Measurements from ENCODE around the gene RARRES1. TPM values are rescaled to one million over a fixed set of nuclear protein-coding genes. Genes with fewer than 3 reads are reported as not detected.
A peak's percentile ranks its signal among the peaks of the same experiment; 100 is the strongest.

The RARRES1 gene
- total and polyA plus RNA-seq, 8 donors: 0.43 to 237 (median 5.6) TPM

DNA sequence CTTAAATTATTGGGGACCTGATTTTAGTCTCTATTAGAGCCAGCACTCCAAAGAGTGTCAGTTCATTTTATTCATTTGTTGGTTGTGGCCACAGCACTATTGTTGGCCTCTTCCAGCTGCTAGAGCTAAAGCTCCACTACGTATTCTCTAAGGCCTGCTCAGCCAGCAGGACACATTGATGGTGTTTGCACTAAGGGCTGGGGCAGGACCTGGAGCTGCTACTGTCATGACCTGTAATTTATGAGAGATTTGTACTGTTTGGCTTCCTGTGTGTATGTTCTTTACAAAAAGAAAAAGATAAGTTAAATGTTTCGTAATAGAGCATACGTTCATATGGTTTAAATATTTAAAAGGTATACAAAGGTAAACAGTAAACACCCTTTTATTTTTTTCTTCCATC is 79.8 kb downstream of the RARRES1 start:
- Histone ChIP-seq H3K4me3 (no peak overlapping the region), H3K36me3 (peaks cover 35 to 93% (median 86%) of the 10 kb centered on the region in 4 donors), H3K4me1 (peaks cover 0 to 3% (median 0%) of the 10 kb centered on the region in 4 donors), H3K27me3 (no peaks in the 10 kb centered on the region), H3K9me3 (no peaks in the 10 kb centered on the region), H3K27ac (no peak overlapping the region)
- DNase-seq: peak in 1 of 2 donors; percentile 21
- TF ChIP-seq EP300 (IDR thresholded peaks at IDR 0.05) (no peak), POLR2AphosphoS5 (IDR thresholded peaks at IDR 0.05) (no peak), POLR2A (IDR thresholded peaks at IDR 0.05) (no peak)
- TF ChIP-seq, protein P1, sequence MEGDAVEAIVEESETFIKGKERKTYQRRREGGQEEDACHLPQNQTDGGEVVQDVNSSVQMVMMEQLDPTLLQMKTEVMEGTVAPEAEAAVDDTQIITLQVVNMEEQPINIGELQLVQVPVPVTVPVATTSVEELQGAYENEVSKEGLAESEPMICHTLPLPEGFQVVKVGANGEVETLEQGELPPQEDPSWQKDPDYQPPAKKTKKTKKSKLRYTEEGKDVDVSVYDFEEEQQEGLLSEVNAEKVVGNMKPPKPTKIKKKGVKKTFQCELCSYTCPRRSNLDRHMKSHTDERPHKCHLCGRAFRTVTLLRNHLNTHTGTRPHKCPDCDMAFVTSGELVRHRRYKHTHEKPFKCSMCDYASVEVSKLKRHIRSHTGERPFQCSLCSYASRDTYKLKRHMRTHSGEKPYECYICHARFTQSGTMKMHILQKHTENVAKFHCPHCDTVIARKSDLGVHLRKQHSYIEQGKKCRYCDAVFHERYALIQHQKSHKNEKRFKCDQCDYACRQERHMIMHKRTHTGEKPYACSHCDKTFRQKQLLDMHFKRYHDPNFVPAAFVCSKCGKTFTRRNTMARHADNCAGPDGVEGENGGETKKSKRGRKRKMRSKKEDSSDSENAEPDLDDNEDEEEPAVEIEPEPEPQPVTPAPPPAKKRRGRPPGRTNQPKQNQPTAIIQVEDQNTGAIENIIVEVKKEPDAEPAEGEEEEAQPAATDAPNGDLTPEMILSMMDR (IDR thresholded peaks at IDR 0.05): no peak
- WGBS, 5 donors: 57 to 69% (median 64%) methylated on average over 3 of the region's 3 CpGs
- intact Hi-C loops (cut with DNase I; ENCODE audit: low total_unique reads): no loop called here

DNA sequence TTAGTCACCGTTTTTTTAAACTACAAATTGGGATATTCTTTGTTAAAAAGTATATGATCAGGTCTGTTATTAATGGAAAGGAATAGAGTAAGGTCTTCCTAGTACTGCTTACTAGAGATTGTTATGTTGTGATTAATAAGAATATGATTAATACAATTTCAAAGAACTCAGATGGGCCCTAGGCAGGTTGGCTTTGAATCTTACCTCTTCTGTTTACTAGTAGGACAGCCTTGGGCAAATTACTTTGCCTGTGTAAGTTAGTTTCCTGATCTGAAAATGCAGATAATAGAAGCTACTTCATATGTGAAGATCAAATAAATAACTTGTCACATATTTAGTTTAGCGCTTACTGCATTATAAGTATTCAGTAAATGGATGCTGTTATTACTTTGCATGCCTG is 81.1 kb downstream of the RARRES1 start:
- no peaks in the 10 kb centered on the region for H3K27me3 ChIP-seq
- peaks cover 0 to 16% (median 5%) of the 10 kb centered on the region in 4 donors for H3K4me1 ChIP-seq
- 93 to 98% (median 96%) methylated on average over 2 of the region's 2 CpGs for WGBS, 5 donors
- intact Hi-C loops (cut with DNase I; ENCODE audit: low total_unique reads): no loop called here
- TF ChIP-seq POLR2AphosphoS5 (IDR thresholded peaks at IDR 0.05): no peak
- TF ChIP-seq POLR2A (IDR thresholded peaks at IDR 0.05): no peak
- TF ChIP-seq EP300 (IDR thresholded peaks at IDR 0.05): no peak
- TF ChIP-seq, protein P1 (IDR thresholded peaks at IDR 0.05): no peak
- H3K4me3 ChIP-seq: no peak overlapping the region
- H3K9me3 ChIP-seq: no peaks in the 10 kb centered on the region
- no peak overlapping the region for H3K27ac ChIP-seq
- no peak for DNase-seq
- peaks cover 35 to 95% (median 86%) of the 10 kb centered on the region in 4 donors for H3K36me3 ChIP-seq

DNA sequence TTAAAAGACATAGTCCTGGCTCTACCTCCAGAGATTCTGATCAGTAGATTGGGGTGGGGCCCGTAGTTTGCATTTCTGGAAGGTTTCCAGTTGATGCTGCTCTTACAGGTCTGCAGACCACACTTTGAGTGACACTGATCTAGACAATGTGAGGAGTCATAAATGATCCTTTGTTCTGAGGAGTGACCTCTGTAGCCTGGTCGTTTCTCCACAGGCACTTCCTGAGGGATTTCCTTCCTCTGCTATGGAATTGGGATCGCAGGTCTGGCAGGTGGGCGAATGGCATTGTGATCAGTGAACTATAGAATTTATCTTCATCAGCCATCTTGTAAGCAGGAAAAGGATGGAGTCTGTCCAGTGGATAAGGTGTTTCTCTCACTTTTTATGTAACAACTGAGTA is 82.5 kb downstream of the RARRES1 start:
- DNase-seq: no peak
- Histone ChIP-seq H3K9me3 (no peaks in the 10 kb centered on the region), H3K4me1 (peaks cover 7 to 29% (median 18%) of the 10 kb centered on the region in 4 donors), H3K36me3 (peaks cover 28 to 82% (median 73%) of the 10 kb centered on the region in 4 donors), H3K27me3 (no peaks in the 10 kb centered on the region), H3K27ac (no peak overlapping the region), H3K4me3 (no peak overlapping the region)
- intact Hi-C loops (cut with DNase I; ENCODE audit: low total_unique reads): no loop called here
- no peak for TF ChIP-seq EP300 (IDR thresholded peaks at IDR 0.05)
- TF ChIP-seq POLR2AphosphoS5 (IDR thresholded peaks at IDR 0.05): no peak
- no peak for TF ChIP-seq POLR2A (IDR thresholded peaks at IDR 0.05)
- TF ChIP-seq, protein P1 (IDR thresholded peaks at IDR 0.05): no peak
- WGBS, 5 donors: 41 to 74% (median 69%) methylated on average over 4 of the region's 4 CpGs

Small RNAs within 50 kb of the gene (small RNA-seq; reads per million reads assigned to genes)
- 0 reads per million in 4 donors for gene AC080013.6

Other genes starting within 250 kb of the RARRES1 start
- 10 to 100 TPM in 1 of 5 donors, 1 to 10 TPM in 4; 1.3 to 14.3 (median 3.8) TPM for gene MLF1, start 161.3 kb downstream of the RARRES1 start, total RNA-seq
- 10 to 100 TPM in 1 of 3 donors, 1 to 10 TPM in 2; 5.5 to 18.6 (median 6.1) TPM for gene MLF1, start 161.3 kb downstream of the RARRES1 start, polyA plus RNA-seq
- gene GFM1, start 87.9 kb downstream of the RARRES1 start, total RNA-seq: 10 to 100 TPM in 4 of 5 donors, 1 to 10 TPM in 1; 9.0 to 91.4 (median 37.1) TPM
- 10 to 100 TPM in 1 of 3 donors, 1 to 10 TPM in 2; 8.5 to 13.9 (median 9.8) TPM for gene GFM1, start 87.9 kb downstream of the RARRES1 start, polyA plus RNA-seq
- 10 to 100 TPM in 2 of 5 donors, 1 to 10 TPM in 3; 1.8 to 20.3 (median 8.7) TPM for gene LXN, start 59.8 kb downstream of the RARRES1 start, total RNA-seq
- 10 to 100 TPM; 13.7 to 20.9 (median 15.1) TPM for gene LXN, start 59.8 kb downstream of the RARRES1 start, polyA plus RNA-seq
- 100 to 1,000 TPM in 2 of 5 donors, 10 to 100 TPM in 3; 23.9 to 187 (median 44.8) TPM for gene MFSD1, start 69.6 kb upstream of the RARRES1 start, total RNA-seq
- 10 to 100 TPM; 22.3 to 28.3 (median 22.7) TPM for gene MFSD1, start 69.6 kb upstream of the RARRES1 start, polyA plus RNA-seq

Data from stomach (tissue), 9 donors.